Endometrium (tissue), 2 donors: ENCODE data around the gene ALAD.

Experiments used
- FAIRE-seq: peaks from 2 replicates; lab custom pipeline; 2012; peaks lifted over from hg19 to GRCh38; lab: Jason Lieb, UNC
- donor health status: control.
- donor health status: control.

Gene ALAD

DNA sequence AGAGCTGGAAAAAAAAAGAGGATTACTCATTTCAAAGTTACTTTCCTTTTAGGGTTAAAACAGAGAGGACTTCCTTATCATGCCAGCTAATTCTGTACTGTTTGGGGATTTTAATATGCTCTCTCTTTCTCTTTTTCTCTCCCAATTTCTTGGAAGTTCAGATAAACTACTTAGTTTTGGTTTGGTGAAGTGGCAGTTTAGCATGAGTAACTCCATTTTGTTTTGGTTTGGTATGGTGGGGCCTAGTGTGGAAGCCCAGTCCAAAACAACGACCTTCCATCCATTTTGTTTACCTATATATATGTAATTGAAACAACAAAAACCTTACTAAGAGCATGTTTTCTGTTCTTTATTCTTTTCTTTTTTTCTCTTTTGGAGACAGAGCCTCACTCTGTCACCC, 55.4 kb downstream of the ALAD start:
- FAIRE-seq = no peak

DNA sequence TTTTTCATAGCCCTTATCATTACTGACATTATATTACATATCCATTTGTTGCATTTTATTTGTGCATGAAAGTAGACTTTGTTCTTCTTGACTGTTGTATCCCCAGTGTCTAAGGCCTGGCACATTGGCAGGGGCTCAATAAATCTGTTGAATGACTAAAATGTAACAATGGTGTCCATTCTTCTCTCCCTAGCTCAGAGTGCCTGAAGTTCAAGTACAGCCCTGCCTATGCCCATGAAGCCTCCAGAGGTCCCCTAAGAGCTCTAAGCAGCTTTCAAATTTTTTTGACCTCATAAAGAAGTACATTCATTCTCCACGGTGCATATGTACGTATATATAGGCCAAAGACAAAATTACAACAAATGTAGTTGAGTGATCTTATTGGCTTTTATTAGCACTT, 55.9 kb downstream of the ALAD start:
- FAIRE-seq = no peak

DNA sequence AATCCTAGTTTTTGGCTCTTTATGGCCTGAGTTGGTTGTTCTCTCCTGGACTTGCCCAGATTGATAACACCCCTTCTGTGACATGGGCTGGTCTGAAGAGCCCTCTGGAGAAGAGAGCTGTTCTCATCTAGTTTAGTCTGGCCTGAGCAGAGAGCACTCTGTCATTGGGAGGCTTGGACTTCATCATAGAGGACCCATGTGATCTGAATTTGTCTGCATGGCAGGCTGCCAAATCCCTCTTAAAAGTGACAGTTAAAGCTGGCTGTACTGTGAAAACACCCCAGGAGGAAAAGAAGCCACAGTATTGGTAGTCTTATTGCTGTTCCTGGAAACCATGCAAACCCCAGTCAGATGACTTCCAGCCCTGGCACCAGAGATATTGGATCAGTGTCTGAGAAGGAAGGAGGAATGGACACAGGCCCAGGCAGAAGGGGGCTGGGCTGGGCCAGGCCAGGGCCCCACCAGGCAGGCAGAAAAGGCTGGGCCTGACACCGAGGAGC, 57.3 kb downstream of the ALAD start:
- FAIRE-seq = no peak

DNA sequence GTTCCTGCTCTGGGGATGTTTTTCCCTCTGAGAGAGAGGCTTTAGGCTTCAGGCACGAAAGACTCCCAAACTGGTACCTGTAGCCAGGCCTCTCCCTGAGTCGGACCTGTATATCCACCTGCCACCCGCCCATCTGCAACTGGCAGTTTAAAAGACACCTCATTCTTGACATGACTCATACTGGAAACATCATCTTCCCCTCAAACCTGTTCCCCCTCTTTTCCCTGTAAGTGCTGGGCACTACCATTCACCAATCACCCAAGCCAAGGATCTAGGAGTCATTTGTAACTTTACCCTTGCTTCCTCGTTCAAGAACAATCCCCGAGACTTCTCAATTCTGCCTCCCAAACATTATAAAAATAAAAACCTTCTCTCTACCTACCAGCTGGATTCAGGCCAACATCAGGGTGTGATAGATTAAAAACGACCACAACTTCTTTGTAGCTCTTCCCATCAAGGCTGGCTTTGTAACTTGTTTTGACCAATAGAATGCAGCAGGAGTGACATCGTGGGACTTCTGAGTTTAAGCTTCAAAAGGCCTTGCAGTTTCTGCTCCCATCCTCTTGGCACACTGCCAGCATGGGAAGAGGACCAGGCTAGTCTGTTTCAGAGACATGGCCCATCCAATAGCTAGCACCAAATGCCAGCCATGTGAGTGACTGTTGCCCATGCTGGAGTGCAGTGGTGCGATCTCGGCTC, 59.2 kb downstream of the ALAD start:
- FAIRE-seq = no peak

DNA sequence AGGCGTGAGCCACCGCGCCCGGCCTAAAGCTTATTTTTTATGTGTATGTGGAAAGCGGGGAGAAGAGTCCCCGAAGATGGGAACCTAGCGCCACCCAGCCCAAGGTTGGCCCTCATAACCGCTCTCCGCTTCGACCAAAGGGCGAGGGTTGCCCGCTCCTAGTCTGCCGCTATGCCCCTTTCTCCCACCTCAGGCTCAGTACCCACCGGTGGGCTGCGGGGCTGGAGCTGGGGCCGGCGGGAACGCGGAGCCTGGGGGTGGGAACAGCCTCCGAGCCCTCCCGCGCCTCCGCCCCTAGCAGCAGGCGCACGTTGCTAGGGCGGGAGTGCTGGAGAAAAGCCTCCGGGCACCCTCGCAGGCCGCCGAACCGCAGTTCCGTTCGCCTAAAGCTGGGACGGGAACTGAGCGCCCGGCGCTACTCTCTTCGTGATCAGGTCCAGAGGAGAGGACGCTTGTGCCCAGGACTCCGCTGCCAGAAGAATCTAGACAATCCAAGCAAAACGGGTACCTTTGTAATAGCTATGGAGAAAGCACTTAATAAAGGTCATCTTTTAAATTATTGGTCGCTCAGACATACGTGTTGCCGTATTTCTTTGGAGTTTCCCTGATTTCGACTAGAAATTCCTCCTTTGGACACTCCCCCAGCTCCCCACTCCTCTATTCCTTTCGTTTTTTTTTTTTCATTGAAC, 60.9 kb downstream of the ALAD start, which contains the start of gene WDR31:
Gene WDR31, minus strand, starts transcription at position 265 of the 689 bp plus-strand sequence. CDS start 8,253 bp downstream, outside the sequence.
- no peak for FAIRE-seq

DNA sequence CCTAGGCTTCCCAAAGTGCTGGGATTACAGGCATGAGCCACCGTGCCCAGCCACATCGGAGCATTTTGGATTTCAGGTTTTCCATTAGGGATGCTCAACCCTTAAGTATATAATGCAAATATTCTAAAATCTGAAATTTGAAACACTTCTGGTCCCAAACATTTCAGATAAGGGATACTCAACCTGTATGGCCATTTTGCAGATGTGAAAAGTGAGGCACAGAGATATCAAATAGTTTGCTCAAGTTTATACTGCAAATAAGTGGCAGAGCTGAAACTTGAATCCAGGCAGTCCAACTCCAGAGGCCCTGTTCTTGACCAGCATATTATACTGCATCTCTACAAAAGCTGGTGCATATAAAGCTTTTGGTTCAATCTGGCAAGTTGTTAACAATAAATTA, 63.4 kb downstream of the ALAD start:
- no peak for FAIRE-seq
